ENCODE results near the gene CASP7. TPM values are rescaled to one million over a fixed set of nuclear protein-coding genes. Genes with fewer than 3 reads are reported as not detected.

Gene CASP7
- total and polyA plus RNA-seq, 7 experiments from 2014 or later: 8.5 to 43.4 (median 13.6) TPM

GRCh38 chr10:113705344-113705652, 25.6 kb downstream of the CASP7 start:
- H3K9me3 Mint-ChIP-seq: no peaks in the 10 kb centered on the region

GRCh38 chr10:113706623-113707022, 26.9 kb downstream of the CASP7 start:
- Histone ChIP-seq H3K36me3 (ENCODE audit: control insufficient read depth in 2 of 3, insufficient read depth in 3 of 3, low read length in 3 of 3) (peaks cover 0 to 5% (median 2%) of the 10 kb centered on the region in 3 experiments), H3K4me3 (ENCODE audit: low read length) (no peak overlapping the region), H3K4me1 (ENCODE audit: control insufficient read depth in 2 of 2, insufficient read depth in 2 of 2, low read length in 2 of 2) (peaks cover 0 to 11% of the 10 kb centered on the region in 2 donors), H3K27me3 (ENCODE audit: control insufficient read depth in 2 of 2, insufficient read depth in 2 of 2, low read length in 2 of 2) (no peaks in the 10 kb centered on the region), H3K27ac (ENCODE audit: low read depth, low read length) (no peak overlapping the region), H3K9me3 (ENCODE audit: control insufficient read depth in 2 of 3, low read length in 3 of 3) (no peaks in the 10 kb centered on the region)
- ChIA-PET POLR2A (no interaction called here), CTCF (interaction anchor here (2.8 kb wide), 1 partner anchor 395 kb away, joined by 7 read pairs; no protein-coding TSS in a partner anchor)
- no peak for ATAC-seq
- H3K27ac Mint-ChIP-seq: peak overlapping the region in 2 of 9 donors; percentile 36
- no peaks in the 10 kb centered on the region for H3K9me3 Mint-ChIP-seq
- peaks cover 0 to 35% (median 7%) of the 10 kb centered on the region in 5 donors for H3K36me3 Mint-ChIP-seq
- intact Hi-C loops (cut with micrococcal nuclease): no loop called here
- peak overlapping the region in 1 of 10 donors; percentile 48 for H3K4me3 Mint-ChIP-seq
- no peak for DNase-seq
- no peaks in the 10 kb centered on the region for H3K27me3 Mint-ChIP-seq
- H3K4me1 Mint-ChIP-seq: peaks cover 20 to 43% (median 33%) of the 10 kb centered on the region in 7 donors

More at GRCh38 chr10:113705344-113705652, 25.6 kb downstream of the CASP7 start:
- DNase-seq (no peak), ATAC-seq (no peak)
- no peaks in the 10 kb centered on the region for H3K27me3 Mint-ChIP-seq
- H3K27me3 ChIP-seq (ENCODE audit: control insufficient read depth in 2 of 2, insufficient read depth in 2 of 2, low read length in 2 of 2): no peaks in the 10 kb centered on the region
- no peak overlapping the region for H3K4me3 Mint-ChIP-seq
- no peak overlapping the region for H3K27ac ChIP-seq (ENCODE audit: low read depth, low read length)
- CTCF ChIA-PET: interaction anchor here (2.8 kb wide), 1 partner anchor 396 kb away, joined by 7 read pairs; no protein-coding TSS in a partner anchor
- H3K4me1 Mint-ChIP-seq: peaks cover 20 to 43% (median 33%) of the 10 kb centered on the region in 7 donors
- H3K27ac Mint-ChIP-seq: no peak overlapping the region
- H3K4me3 ChIP-seq (ENCODE audit: low read length): no peak overlapping the region
- H3K36me3 ChIP-seq (ENCODE audit: control insufficient read depth in 2 of 3, insufficient read depth in 3 of 3, low read length in 3 of 3): peaks cover 0 to 4% (median 2%) of the 10 kb centered on the region in 3 experiments
- intact Hi-C loops (cut with micrococcal nuclease): loop anchor here (1.0 to 2.0 kb wide), 3 partner anchors 26 to 398 kb away; partner anchors contain the start of gene CASP7 (in 1 of the 2)
- peaks cover 0 to 11% of the 10 kb centered on the region in 2 donors for H3K4me1 ChIP-seq (ENCODE audit: control insufficient read depth in 2 of 2, insufficient read depth in 2 of 2, low read length in 2 of 2)
- POLR2A ChIA-PET: no interaction called here
- H3K36me3 Mint-ChIP-seq: peaks cover 7 to 34% (median 15%) of the 10 kb centered on the region in 5 donors
- no peaks in the 10 kb centered on the region for H3K9me3 ChIP-seq (ENCODE audit: control insufficient read depth in 2 of 3, low read length in 3 of 3)

- DNase-seq (no peak), ATAC-seq (no peak)
- Histone ChIP-seq H3K27me3 (ENCODE audit: control insufficient read depth in 2 of 2, insufficient read depth in 2 of 2, low read length in 2 of 2) (no peaks in the 10 kb centered on the region), H3K4me3 (ENCODE audit: low read length) (no peak overlapping the region), H3K9me3 (ENCODE audit: control insufficient read depth in 2 of 3, low read length in 3 of 3) (no peaks in the 10 kb centered on the region), H3K27ac (ENCODE audit: low read depth, low read length) (no peak overlapping the region), H3K4me1 (ENCODE audit: control insufficient read depth in 2 of 2, insufficient read depth in 2 of 2, low read length in 2 of 2) (peaks cover 0 to 11% of the 10 kb centered on the region in 2 donors), H3K36me3 (ENCODE audit: control insufficient read depth in 2 of 3, insufficient read depth in 3 of 3, low read length in 3 of 3) (peaks cover 0 to 5% (median 0%) of the 10 kb centered on the region in 3 experiments)
- Mint-ChIP-seq H3K27ac (peak overlapping the region in 3 of 9 donors; percentile 49 to 72 (median 68)), H3K4me1 (peaks cover 20 to 43% (median 30%) of the 10 kb centered on the region in 7 donors), H3K4me3 (peak overlapping the region in 1 of 10 donors; percentile 39), H3K36me3 (peaks cover 0 to 36% (median 12%) of the 10 kb centered on the region in 5 donors), H3K27me3 (no peaks in the 10 kb centered on the region), H3K9me3 (no peaks in the 10 kb centered on the region)
- intact Hi-C loops (cut with micrococcal nuclease): no loop called here
- POLR2A ChIA-PET: no interaction called here
- CTCF ChIA-PET: no interaction called here
Measured at GRCh38 chr10:113708640-113709039, 28.9 kb downstream of the CASP7 start.

- ChIA-PET POLR2A (interaction anchor here (0.6 kb wide), 1 partner anchor 410 kb away, joined by 3 read pairs; no protein-coding TSS in a partner anchor), CTCF (no interaction called here)
- peak overlapping the region in 1 of 10 donors; percentile 5 for H3K4me3 Mint-ChIP-seq
- H3K9me3 Mint-ChIP-seq: no peaks in the 10 kb centered on the region
- Histone ChIP-seq H3K27me3 (ENCODE audit: control insufficient read depth in 2 of 2, insufficient read depth in 2 of 2, low read length in 2 of 2) (no peaks in the 10 kb centered on the region), H3K36me3 (ENCODE audit: control insufficient read depth in 2 of 3, insufficient read depth in 3 of 3, low read length in 3 of 3) (peaks cover 0 to 5% (median 0%) of the 10 kb centered on the region in 3 experiments), H3K27ac (ENCODE audit: low read depth, low read length) (no peak overlapping the region), H3K4me3 (ENCODE audit: low read length) (no peak overlapping the region), H3K4me1 (ENCODE audit: control insufficient read depth in 2 of 2, insufficient read depth in 2 of 2, low read length in 2 of 2) (peaks cover 0 to 11% of the 10 kb centered on the region in 2 donors), H3K9me3 (ENCODE audit: control insufficient read depth in 2 of 3, low read length in 3 of 3) (no peaks in the 10 kb centered on the region)
- intact Hi-C loops (cut with micrococcal nuclease): no loop called here
- peaks cover 20 to 43% (median 30%) of the 10 kb centered on the region in 7 donors for H3K4me1 Mint-ChIP-seq
- no peaks in the 10 kb centered on the region for H3K27me3 Mint-ChIP-seq
- DNase-seq (no peak), ATAC-seq (no peak)
- peak overlapping the region in 2 of 9 donors; percentile 63 to 72 for H3K27ac Mint-ChIP-seq
- peaks cover 0 to 39% (median 17%) of the 10 kb centered on the region in 5 donors for H3K36me3 Mint-ChIP-seq
Measured at GRCh38 chr10:113709221-113709838, 29.6 kb downstream of the CASP7 start.

- no peaks in the 10 kb centered on the region for H3K27me3 ChIP-seq (ENCODE audit: control insufficient read depth in 2 of 2, insufficient read depth in 2 of 2, low read length in 2 of 2)
- H3K9me3 ChIP-seq (ENCODE audit: control insufficient read depth in 2 of 3, low read length in 3 of 3): no peaks in the 10 kb centered on the region
- intact Hi-C loops (cut with micrococcal nuclease): no loop called here
- DNase-seq: no peak
- ChIA-PET CTCF (no interaction called here), POLR2A (no interaction called here)
- H3K27ac Mint-ChIP-seq: no peak overlapping the region
- peaks cover 0 to 11% of the 10 kb centered on the region in 2 donors for H3K4me1 ChIP-seq (ENCODE audit: control insufficient read depth in 2 of 2, insufficient read depth in 2 of 2, low read length in 2 of 2)
- H3K4me3 Mint-ChIP-seq: no peak overlapping the region
- no peak for ATAC-seq
- H3K4me1 Mint-ChIP-seq: peaks cover 17 to 46% (median 29%) of the 10 kb centered on the region in 7 donors
- no peak overlapping the region for H3K4me3 ChIP-seq (ENCODE audit: low read length)
- no peaks in the 10 kb centered on the region for H3K27me3 Mint-ChIP-seq
- peaks cover 0 to 5% (median 0%) of the 10 kb centered on the region in 3 experiments for H3K36me3 ChIP-seq (ENCODE audit: control insufficient read depth in 2 of 3, insufficient read depth in 3 of 3, low read length in 3 of 3)
- H3K36me3 Mint-ChIP-seq: peaks cover 0 to 49% (median 29%) of the 10 kb centered on the region in 5 donors
- no peak overlapping the region for H3K27ac ChIP-seq (ENCODE audit: low read depth, low read length)
- peaks cover 0 to 3% (median 0%) of the 10 kb centered on the region in 11 donors for H3K9me3 Mint-ChIP-seq
Measured at GRCh38 chr10:113711142-113711541, 31.4 kb downstream of the CASP7 start.

- ATAC-seq: no peak
- Histone ChIP-seq H3K4me1 (ENCODE audit: control insufficient read depth in 2 of 2, insufficient read depth in 2 of 2, low read length in 2 of 2) (peaks cover 0 to 6% of the 10 kb centered on the region in 2 donors), H3K27ac (ENCODE audit: low read depth, low read length) (no peak overlapping the region), H3K9me3 (ENCODE audit: control insufficient read depth in 2 of 3, low read length in 3 of 3) (no peaks in the 10 kb centered on the region), H3K36me3 (ENCODE audit: control insufficient read depth in 2 of 3, insufficient read depth in 3 of 3, low read length in 3 of 3) (peaks cover 0 to 5% (median 0%) of the 10 kb centered on the region in 3 experiments), H3K27me3 (ENCODE audit: control insufficient read depth in 2 of 2, insufficient read depth in 2 of 2, low read length in 2 of 2) (no peaks in the 10 kb centered on the region), H3K4me3 (ENCODE audit: low read length) (no peak overlapping the region)
- CTCF ChIA-PET: no interaction called here
- no peaks in the 10 kb centered on the region for H3K27me3 Mint-ChIP-seq
- H3K36me3 Mint-ChIP-seq: peaks cover 0 to 56% (median 34%) of the 10 kb centered on the region in 5 donors
- no peak for DNase-seq
- peaks cover 0 to 3% (median 0%) of the 10 kb centered on the region in 11 donors for H3K9me3 Mint-ChIP-seq
- no peak overlapping the region for H3K27ac Mint-ChIP-seq
- H3K4me1 Mint-ChIP-seq: peaks cover 16 to 37% (median 20%) of the 10 kb centered on the region in 7 donors
- intact Hi-C loops (cut with micrococcal nuclease): no loop called here
- H3K4me3 Mint-ChIP-seq: no peak overlapping the region
- POLR2A ChIA-PET: no interaction called here
Measured at GRCh38 chr10:113712024-113712423, 32.3 kb downstream of the CASP7 start.

All from naive thymus-derived CD4-positive, alpha-beta T cell (primary cell).